Measurements from ENCODE around the gene ICE1.

ICE1 gene

GRCh38 chr5:5481206-5481605 lies 58.7 kb downstream of the ICE1 start:
- POLR2A ChIA-PET: no interaction called here
- no peak for TF ChIP-seq FOXA1 (IDR thresholded peaks at IDR 0.05)
- TF ChIP-seq CTBP1 (IDR thresholded peaks at IDR 0.05; ENCODE audit: borderline replicate concordance): no peak
- TF ChIP-seq HDGF (IDR thresholded peaks at IDR 0.05; ENCODE audit: borderline replicate concordance): no peak
- TF ChIP-seq, protein P1, sequence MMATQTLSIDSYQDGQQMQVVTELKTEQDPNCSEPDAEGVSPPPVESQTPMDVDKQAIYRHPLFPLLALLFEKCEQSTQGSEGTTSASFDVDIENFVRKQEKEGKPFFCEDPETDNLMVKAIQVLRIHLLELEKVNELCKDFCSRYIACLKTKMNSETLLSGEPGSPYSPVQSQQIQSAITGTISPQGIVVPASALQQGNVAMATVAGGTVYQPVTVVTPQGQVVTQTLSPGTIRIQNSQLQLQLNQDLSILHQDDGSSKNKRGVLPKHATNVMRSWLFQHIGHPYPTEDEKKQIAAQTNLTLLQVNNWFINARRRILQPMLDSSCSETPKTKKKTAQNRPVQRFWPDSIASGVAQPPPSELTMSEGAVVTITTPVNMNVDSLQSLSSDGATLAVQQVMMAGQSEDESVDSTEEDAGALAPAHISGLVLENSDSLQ (IDR thresholded peaks at IDR 0.05): no peak
- TF ChIP-seq ZNF384 (IDR thresholded peaks at IDR 0.05): no peak
- TF ChIP-seq BHLHE40 (IDR thresholded peaks at IDR 0.05; ENCODE audit: borderline replicate concordance): no peak
- TF ChIP-seq FOXK2 (IDR thresholded peaks at IDR 0.05): no peak
- TF ChIP-seq ARNT (IDR thresholded peaks at IDR 0.05): no peak
- CTCF ChIA-PET: no interaction called here
- no peak for DNase-seq (ENCODE audit: extremely low spot score)

GRCh38 chr5:5481633-5482032 lies 59.2 kb downstream of the ICE1 start:
- DNase-seq (ENCODE audit: extremely low spot score): no peak
- ChIA-PET CTCF (no interaction called here), POLR2A (no interaction called here)
- TF ChIP-seq ZNF384 (IDR thresholded peaks at IDR 0.05): no peak
- no peak for TF ChIP-seq BHLHE40 (IDR thresholded peaks at IDR 0.05; ENCODE audit: borderline replicate concordance)
- no peak for TF ChIP-seq FOXK2 (IDR thresholded peaks at IDR 0.05)
- no peak for TF ChIP-seq TARDBP (IDR thresholded peaks at IDR 0.05)
- no peak for TF ChIP-seq ARNT (IDR thresholded peaks at IDR 0.05)
- no peak for TF ChIP-seq LEF1 (IDR thresholded peaks at IDR 0.05; ENCODE audit: borderline replicate concordance)
- no peak for TF ChIP-seq CTBP1 (IDR thresholded peaks at IDR 0.05; ENCODE audit: borderline replicate concordance)
- TF ChIP-seq ELF4 (IDR thresholded peaks at IDR 0.05): no peak
- TF ChIP-seq NFRKB (IDR thresholded peaks at IDR 0.05): no peak
- TF ChIP-seq SP1 (IDR thresholded peaks at IDR 0.05): no peak
- no peak for TF ChIP-seq L3MBTL2 (conservative IDR thresholded peaks at IDR 0.05)
- TF ChIP-seq, protein P1 (IDR thresholded peaks at IDR 0.05): no peak
- no peak for TF ChIP-seq SUZ12 (IDR thresholded peaks at IDR 0.05)
- no peak for TF ChIP-seq FOXA1 (IDR thresholded peaks at IDR 0.05)
- TF ChIP-seq HDGF (IDR thresholded peaks at IDR 0.05; ENCODE audit: borderline replicate concordance): no peak
- no peak for TF ChIP-seq FOXM1 (IDR thresholded peaks at IDR 0.05; ENCODE audit: borderline replicate concordance)

DNA sequence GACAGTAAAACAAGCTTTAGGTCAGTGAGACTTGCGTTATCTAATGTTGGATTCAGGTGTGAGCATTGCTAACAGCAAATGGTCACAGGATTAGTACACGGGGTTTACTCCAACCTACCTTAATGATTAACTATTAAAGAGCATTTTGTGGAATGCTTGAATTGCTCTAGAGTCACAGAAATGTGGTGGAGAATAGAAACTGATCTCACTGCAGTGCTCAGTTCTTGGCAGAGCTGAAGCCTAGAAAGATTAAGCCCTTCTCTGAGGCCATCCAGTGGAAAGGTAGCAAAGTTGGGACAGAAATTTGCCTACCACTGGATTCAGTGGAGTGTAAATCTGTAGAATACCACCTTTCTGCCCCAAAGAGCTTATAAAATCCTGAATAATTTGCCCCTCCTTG lies 60.9 kb downstream of the ICE1 start:
- ChIA-PET CTCF (no interaction called here), POLR2A (no interaction called here)
- TF ChIP-seq SUZ12 (IDR thresholded peaks at IDR 0.05) (no peak), TARDBP (IDR thresholded peaks at IDR 0.05) (no peak), BHLHE40 (IDR thresholded peaks at IDR 0.05; ENCODE audit: borderline replicate concordance) (no peak), FOXA1 (IDR thresholded peaks at IDR 0.05) (no peak), NFRKB (IDR thresholded peaks at IDR 0.05) (no peak), ZNF384 (IDR thresholded peaks at IDR 0.05) (no peak), FOXK2 (IDR thresholded peaks at IDR 0.05) (no peak), CTBP1 (IDR thresholded peaks at IDR 0.05; ENCODE audit: borderline replicate concordance) (no peak), L3MBTL2 (conservative IDR thresholded peaks at IDR 0.05) (no peak)
- DNase-seq (ENCODE audit: extremely low spot score): no peak

GRCh38 chr5:5483880-5484598 lies 61.6 kb downstream of the ICE1 start:
- ChIA-PET POLR2A (no interaction called here), CTCF (no interaction called here)
- no peak for TF ChIP-seq BHLHE40 (IDR thresholded peaks at IDR 0.05; ENCODE audit: borderline replicate concordance)
- TF ChIP-seq HDGF (IDR thresholded peaks at IDR 0.05; ENCODE audit: borderline replicate concordance): no peak
- no peak for DNase-seq (ENCODE audit: extremely low spot score)

DNA sequence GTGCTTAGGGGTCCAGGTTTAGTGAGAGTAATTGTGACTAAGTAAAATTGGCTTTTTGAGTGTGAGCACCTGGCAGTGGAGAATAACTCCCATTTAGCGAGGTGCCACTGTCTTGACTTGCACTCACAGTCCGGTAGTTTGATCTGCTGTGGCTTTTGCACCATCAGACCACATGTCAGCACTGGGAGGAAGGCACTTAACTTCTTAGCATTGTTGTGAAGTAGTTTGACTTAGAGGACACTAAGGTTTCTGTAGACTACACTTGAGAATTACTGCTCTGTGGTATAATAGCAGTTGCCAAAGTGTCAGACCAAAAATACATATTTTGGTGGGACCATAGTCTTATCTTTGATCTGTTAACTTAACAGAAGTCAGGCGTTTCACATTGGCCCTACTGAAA lies 63.6 kb downstream of the ICE1 start:
- ChIA-PET CTCF (no interaction called here), POLR2A (no interaction called here)
- no peak for DNase-seq (ENCODE audit: extremely low spot score)
- TF ChIP-seq LEF1 (IDR thresholded peaks at IDR 0.05; ENCODE audit: borderline replicate concordance): no peak
- no peak for TF ChIP-seq TARDBP (IDR thresholded peaks at IDR 0.05)
- TF ChIP-seq BHLHE40 (IDR thresholded peaks at IDR 0.05; ENCODE audit: borderline replicate concordance): no peak
- no peak for TF ChIP-seq FOXK2 (IDR thresholded peaks at IDR 0.05)

- no peak for DNase-seq (ENCODE audit: extremely low spot score)
- TF ChIP-seq SP1 (IDR thresholded peaks at IDR 0.05): no peak
- no peak for TF ChIP-seq NFRKB (IDR thresholded peaks at IDR 0.05)
- no peak for TF ChIP-seq FOXM1 (IDR thresholded peaks at IDR 0.05; ENCODE audit: borderline replicate concordance)
- no peak for TF ChIP-seq L3MBTL2 (conservative IDR thresholded peaks at IDR 0.05)
- TF ChIP-seq FOXA1 (IDR thresholded peaks at IDR 0.05): no peak
- no peak for TF ChIP-seq BHLHE40 (IDR thresholded peaks at IDR 0.05; ENCODE audit: borderline replicate concordance)
- TF ChIP-seq FOXK2 (IDR thresholded peaks at IDR 0.05): no peak
- TF ChIP-seq SUZ12 (IDR thresholded peaks at IDR 0.05): no peak
- TF ChIP-seq LEF1 (IDR thresholded peaks at IDR 0.05; ENCODE audit: borderline replicate concordance): no peak
- no peak for TF ChIP-seq CTBP1 (IDR thresholded peaks at IDR 0.05; ENCODE audit: borderline replicate concordance)
- TF ChIP-seq, protein P1 (IDR thresholded peaks at IDR 0.05): no peak
- TF ChIP-seq ELF4 (IDR thresholded peaks at IDR 0.05): no peak
- TF ChIP-seq ARNT (IDR thresholded peaks at IDR 0.05): no peak
- no peak for TF ChIP-seq HDGF (IDR thresholded peaks at IDR 0.05; ENCODE audit: borderline replicate concordance)
- TF ChIP-seq ZNF384 (IDR thresholded peaks at IDR 0.05): no peak
- no peak for TF ChIP-seq TARDBP (IDR thresholded peaks at IDR 0.05)
- CTCF ChIA-PET: interaction anchor here (0.6 kb wide), 1 partner anchor 78 kb away, joined by 3 read pairs; no protein-coding TSS in a partner anchor
- POLR2A ChIA-PET: no interaction called here
These were observed 65.3 kb downstream of the ICE1 start for GRCh38 chr5:5487585-5488360.

Measured in HEK293T (cell line).